GM19240 (cell line): ENCODE data around the gene METTL25.

Experiments used
- DNase-seq: peaks from one replicate; pipeline ENCODE4 v3.0.0; 2011; ENCODE audit warnings: low spot score; ENCODE audit not compliant: insufficient read length

METTL25 gene

DNA sequence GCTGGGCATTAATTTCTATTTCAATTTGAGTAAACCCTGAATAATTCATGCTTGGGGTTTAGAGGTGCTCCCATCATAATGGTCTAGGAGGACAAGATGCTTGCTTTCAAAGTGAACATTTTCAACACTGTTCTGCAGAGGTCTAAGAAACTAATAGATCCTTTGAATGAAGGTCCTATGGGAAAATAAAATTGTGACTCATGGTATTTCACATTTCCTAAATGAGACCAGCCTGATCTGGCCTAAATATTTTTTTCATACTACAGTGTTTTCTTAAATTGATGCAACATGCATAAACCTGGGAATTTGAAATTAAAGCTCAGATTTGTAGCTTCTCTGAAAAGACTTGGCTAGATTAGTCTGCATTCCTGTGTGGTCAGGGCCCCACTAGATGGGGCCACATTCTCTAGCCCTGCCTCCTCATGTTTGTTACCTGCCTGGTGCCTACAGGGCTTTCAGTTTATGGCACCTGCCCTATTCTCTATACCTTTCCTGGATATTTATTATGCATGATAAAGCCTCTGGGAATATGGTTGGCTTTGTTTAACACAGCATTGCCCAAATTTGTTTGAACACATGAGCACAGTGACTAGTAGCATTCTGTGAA is 112.7 kb downstream of the METTL25 start:
- no peak for DNase-seq

DNA sequence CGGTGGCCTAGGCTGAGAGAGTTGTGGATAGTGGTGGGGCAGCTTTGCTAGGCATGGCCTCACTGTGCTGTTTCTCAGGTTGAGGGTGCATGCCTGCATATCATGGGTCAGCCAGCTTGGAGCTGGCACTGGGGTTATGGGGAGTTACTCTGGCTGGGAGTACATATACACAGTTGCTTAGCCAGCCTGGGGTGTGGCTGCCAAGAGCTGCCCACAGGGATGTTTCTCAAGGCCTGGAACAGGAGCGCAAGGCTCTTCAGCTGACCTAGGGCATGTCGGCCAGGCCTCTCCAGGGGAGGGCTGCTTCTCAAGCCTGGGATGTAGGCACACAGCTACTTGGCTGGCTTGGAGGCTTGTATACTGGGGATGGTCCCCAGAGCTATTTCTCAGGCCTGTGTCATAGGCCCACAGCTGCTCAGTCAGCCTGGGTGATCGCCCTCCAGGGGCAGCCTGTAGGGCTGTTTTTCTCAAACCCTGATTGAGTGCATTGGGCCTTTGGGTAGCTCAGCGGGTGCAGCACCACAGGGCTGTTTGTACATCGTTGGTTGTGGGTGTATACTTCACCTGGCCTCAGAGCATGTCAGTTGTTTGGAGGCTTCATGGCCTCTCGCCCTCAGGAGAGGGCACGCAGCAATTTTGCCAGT is 114.9 kb downstream of the METTL25 start:
- DNase-seq = no peak

- DNase-seq = no peak
These were observed 116.0 kb downstream of the METTL25 start for GRCh38 chr12:82474181-82474797.

DNA sequence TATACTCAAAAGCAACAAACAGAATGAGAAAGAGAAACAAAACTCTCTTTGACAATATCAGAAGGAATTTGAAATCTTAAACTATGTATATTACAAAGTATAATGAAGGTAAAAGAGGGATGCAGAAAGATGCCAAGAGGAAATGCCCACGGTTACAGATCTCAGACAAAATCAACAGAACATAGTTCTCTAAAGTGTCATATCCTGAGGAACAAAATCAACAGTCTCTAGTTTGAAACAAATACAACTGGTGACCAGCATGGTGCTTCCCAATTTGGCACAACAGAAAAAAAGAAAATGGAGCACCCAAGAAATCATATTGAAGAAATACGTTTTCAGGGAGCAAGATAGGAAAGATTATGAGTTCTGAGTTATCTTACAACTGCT is 116.5 kb downstream of the METTL25 start:
- DNase-seq = no peak

DNA sequence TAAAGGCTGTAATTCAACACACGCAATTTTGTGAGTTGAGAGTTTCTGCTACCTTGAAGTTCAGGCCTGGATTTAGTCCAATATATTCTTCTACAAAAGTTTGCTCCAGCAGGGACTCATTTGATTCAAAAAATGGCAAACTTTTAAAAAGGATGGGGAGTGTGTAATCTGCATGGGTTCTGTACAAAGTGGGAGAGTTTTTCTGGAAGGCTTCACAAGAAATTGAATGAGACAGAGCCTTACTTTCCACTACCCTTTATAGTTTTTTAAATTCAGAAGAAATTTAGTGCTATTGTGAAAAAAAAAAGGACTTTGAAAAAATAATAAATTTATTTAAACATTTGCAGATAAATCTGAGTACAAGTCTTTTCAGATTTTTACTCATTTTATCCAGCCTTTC is 116.9 kb downstream of the METTL25 start:
- no peak for DNase-seq

- no peak for DNase-seq
These were observed 118.2 kb downstream of the METTL25 start for GRCh38 chr12:82476511-82476910.

GRCh38 chr12:82479511-82479910 is 121.2 kb downstream of the METTL25 start:
- no peak for DNase-seq

- no peak for DNase-seq
These were observed 122.3 kb downstream of the METTL25 start for GRCh38 chr12:82480606-82481005.

DNA sequence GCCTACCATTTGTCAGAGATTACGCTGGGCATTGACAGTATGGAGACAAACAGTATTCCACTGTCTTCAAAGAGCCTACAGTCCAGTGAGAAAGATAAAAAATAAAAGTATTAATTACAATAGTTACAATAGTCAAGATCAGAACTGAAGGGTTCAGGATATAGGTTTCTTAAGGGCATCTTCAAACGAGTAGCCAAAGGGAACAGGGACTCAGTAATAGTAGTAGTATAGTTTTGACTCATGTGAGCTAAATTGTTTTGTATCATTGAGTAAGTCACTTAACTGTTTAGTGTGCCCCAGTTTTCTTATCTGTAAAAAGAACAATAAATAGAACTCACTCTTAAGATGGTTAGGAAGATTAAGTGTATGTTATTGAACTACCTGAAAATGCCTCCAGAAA is 123.6 kb downstream of the METTL25 start:
- DNase-seq = no peak

GRCh38 chr12:82486524-82487235 is 128.4 kb downstream of the METTL25 start:
- DNase-seq = no peak

DNA sequence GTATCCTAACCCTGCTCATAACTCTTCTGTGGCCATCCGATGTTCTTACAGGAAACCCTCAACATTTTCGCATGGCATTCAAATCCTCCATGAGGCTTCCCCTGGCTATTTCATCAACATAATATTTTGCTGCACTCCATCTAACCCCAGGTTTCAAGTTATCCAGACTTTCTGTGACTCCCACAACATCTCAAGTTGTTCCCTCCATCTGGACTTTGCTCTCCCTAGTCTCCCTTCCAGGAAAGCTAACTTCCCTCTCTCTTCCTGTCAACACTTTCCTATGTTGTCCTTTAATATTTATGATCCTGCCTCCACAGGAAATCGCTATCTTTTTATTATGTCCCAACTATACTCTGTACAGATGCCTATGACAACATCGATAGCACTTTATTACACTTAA is 146.1 kb downstream of the METTL25 start:
- DNase-seq = no peak

- no peak for DNase-seq
These were observed 146.8 kb downstream of the METTL25 start for GRCh38 chr12:82505150-82505549.

DNA sequence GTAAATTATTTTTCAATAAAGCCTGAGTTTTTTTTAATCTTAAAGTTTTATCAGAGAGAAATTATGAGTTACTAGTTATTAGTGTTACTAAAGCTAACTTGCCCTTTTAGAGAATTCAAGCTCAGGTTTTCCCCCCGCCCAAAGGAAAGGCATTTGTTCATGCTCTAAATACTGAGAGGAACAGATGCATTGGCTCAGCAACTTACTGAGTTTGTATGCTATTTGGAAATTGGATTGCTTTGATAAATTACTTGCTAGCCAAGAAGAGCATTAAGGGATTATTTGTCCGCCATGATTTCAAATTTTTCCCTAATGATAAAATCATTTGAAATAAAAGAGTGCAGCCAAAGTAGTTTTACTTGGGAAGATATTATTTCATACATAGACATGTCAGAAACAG is 149.4 kb downstream of the METTL25 start:
- DNase-seq = no peak

DNA sequence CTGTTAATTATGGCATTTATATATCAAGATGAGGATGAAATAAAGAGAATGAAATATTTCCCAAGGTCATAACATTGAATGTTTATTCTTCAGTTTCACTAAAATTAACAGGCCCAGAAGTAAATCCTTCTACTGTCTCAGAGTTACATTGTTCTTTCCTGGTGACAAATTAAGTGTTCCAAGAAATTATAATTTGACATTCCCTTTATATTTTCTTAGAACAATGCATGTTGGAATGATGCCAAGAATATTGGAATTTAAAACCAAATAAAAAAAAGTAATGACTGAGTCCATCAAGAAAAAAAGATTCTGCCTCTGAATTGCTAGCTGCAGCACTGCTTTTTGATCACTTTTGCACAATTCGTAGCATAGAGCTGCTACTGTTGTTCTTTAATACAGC is 152.1 kb downstream of the METTL25 start:
- no peak for DNase-seq

DNA sequence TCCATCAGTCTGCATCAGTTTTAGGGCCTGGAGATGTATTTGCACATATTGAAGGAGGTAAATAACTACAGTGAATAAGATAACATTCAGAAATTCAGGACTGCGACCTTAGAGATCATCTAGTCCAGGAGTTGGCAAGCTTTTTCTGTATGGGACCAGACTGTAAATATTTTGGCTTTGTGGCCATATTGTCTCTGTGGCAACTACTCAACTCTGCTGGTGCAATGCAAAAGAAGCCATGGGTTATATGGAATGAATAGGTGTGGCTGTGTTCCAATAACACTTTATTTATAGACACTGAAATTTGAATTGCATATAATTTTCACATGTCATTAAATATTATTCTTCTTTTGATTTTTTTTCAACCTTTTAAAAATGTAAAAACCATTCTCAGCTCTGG is 156.6 kb downstream of the METTL25 start:
- DNase-seq = no peak

- no peak for DNase-seq
These were observed 157.3 kb downstream of the METTL25 start for GRCh38 chr12:82515652-82516051.

- DNase-seq = no peak
These were observed 158.7 kb downstream of the METTL25 start for GRCh38 chr12:82517027-82517426.

GRCh38 chr12:82517808-82518207 is 159.5 kb downstream of the METTL25 start:
- DNase-seq = no peak

DNA sequence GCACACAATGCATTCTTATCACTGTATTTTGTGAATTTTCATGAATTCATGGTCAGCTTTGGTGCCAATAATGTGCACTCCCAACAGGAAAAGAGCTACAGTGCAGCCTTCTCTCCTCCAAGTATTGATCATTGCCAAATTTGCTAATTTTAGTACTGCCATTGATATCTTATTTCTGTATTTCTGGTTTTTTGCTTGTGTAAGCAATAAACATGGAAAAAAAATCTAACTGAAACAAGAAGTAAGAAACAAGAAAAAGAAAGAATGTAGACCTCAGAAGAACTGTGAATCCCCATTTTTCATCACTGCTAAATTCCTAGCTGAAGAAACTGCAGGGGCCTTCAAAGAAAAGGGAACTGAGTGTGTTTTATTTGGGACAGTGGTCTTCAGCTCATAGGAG is 161.2 kb downstream of the METTL25 start:
- DNase-seq = no peak

- no peak for DNase-seq
These were observed 164.0 kb downstream of the METTL25 start for GRCh38 chr12:82522285-82522684.

DNA sequence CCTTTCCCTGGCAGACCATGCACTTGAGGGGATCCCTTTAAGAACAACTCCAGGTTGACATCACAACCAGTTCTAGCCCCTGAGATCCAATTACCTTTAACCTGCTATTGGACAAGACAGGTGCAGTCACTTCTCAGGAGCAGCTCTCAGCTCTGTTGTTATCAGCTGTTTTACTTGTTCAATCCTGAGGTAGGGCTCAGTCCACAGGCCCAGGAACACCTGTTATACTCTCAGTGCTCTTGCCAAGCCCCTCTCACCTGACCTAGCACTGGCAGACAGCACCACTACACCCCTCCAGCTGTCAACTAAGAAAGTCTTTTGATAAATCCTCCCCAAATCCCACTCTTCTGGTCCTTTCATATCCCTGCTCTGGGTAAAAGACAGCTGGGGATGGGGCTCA is 164.4 kb downstream of the METTL25 start:
- no peak for DNase-seq

GRCh38 chr12:82523996-82524395 is 165.7 kb downstream of the METTL25 start:
- DNase-seq = no peak
